ENCODE results near the gene ENDOD1. TPM values are rescaled to one million over a fixed set of nuclear protein-coding genes. Genes with fewer than 3 reads are reported as not detected.

The ENDOD1 gene
- total RNA-seq, 1 donor from 2014 or later: 29.8 TPM

DNA sequence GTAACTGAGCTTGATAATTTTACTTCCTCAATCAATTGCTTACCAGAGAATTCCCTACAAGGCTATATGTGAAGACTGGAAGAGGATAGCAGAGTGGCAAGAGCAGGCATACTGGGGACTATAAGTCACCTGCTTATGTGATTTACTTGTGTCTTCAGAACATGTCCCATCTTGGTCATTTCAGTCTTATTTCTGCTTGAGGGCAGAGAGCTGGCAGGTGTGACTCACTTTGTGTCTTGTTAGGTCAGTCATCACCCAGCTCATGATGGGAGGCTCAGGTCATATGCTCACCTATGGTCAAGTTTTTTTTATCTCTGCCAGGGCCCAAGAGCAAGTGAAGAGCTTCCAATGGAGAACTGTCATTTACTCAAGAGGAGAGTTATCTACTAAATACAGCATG is 16.7 kb upstream of the ENDOD1 start:
- TF ChIP-seq EZH2 (IDR thresholded peaks at IDR 0.05; ENCODE audit: insufficient read depth, low read length): no peak
- TF ChIP-seq, protein P1, sequence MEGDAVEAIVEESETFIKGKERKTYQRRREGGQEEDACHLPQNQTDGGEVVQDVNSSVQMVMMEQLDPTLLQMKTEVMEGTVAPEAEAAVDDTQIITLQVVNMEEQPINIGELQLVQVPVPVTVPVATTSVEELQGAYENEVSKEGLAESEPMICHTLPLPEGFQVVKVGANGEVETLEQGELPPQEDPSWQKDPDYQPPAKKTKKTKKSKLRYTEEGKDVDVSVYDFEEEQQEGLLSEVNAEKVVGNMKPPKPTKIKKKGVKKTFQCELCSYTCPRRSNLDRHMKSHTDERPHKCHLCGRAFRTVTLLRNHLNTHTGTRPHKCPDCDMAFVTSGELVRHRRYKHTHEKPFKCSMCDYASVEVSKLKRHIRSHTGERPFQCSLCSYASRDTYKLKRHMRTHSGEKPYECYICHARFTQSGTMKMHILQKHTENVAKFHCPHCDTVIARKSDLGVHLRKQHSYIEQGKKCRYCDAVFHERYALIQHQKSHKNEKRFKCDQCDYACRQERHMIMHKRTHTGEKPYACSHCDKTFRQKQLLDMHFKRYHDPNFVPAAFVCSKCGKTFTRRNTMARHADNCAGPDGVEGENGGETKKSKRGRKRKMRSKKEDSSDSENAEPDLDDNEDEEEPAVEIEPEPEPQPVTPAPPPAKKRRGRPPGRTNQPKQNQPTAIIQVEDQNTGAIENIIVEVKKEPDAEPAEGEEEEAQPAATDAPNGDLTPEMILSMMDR (IDR thresholded peaks at IDR 0.05; ENCODE audit: insufficient read depth, low read depth, low read length): no peak
- Histone ChIP-seq H3K9me3 (ENCODE audit: insufficient read depth, low read depth, low read length) (no peaks in the 10 kb centered on the region), H3K27me3 (ENCODE audit: insufficient read depth, low read length) (no peaks in the 10 kb centered on the region), H3K4me1 (ENCODE audit: insufficient read depth, low read length) (peaks cover 13% of the 10 kb centered on the region), H2AFZ (ENCODE audit: low read depth, low read length) (no peak overlapping the region), H3K4me2 (ENCODE audit: low read length) (no peak overlapping the region), H3K9ac (ENCODE audit: low read length) (no peak overlapping the region), H4K20me1 (ENCODE audit: insufficient read depth, low read length) (peaks cover 11% of the 10 kb centered on the region), H3K36me3 (ENCODE audit: insufficient read depth, low read length) (no peaks in the 10 kb centered on the region), H3K4me3 (ENCODE audit: insufficient read depth, low read depth, low read length) (no peak overlapping the region), H3K27ac (ENCODE audit: low read depth, low read length) (no peak overlapping the region), H3K79me2 (ENCODE audit: insufficient read depth, low read length) (peaks cover 27% of the 10 kb centered on the region)
- FAIRE-seq (no peak), DNase-seq (ENCODE audit: low read depth) (no peak)
- Mint-ChIP-seq H3K36me3 (ENCODE audit: low read depth, unreplicated experiment) (peaks cover 3% of the 10 kb centered on the region), H3K27me3 (ENCODE audit: low read depth, unreplicated experiment) (no peaks in the 10 kb centered on the region), H3K27ac (ENCODE audit: unreplicated experiment) (no peak overlapping the region), H3K9me3 (ENCODE audit: unreplicated experiment) (no peaks in the 10 kb centered on the region), H3K4me1 (ENCODE audit: low read depth, unreplicated experiment) (peaks cover 20% of the 10 kb centered on the region), H3K4me3 (ENCODE audit: unreplicated experiment) (no peak overlapping the region)

DNA sequence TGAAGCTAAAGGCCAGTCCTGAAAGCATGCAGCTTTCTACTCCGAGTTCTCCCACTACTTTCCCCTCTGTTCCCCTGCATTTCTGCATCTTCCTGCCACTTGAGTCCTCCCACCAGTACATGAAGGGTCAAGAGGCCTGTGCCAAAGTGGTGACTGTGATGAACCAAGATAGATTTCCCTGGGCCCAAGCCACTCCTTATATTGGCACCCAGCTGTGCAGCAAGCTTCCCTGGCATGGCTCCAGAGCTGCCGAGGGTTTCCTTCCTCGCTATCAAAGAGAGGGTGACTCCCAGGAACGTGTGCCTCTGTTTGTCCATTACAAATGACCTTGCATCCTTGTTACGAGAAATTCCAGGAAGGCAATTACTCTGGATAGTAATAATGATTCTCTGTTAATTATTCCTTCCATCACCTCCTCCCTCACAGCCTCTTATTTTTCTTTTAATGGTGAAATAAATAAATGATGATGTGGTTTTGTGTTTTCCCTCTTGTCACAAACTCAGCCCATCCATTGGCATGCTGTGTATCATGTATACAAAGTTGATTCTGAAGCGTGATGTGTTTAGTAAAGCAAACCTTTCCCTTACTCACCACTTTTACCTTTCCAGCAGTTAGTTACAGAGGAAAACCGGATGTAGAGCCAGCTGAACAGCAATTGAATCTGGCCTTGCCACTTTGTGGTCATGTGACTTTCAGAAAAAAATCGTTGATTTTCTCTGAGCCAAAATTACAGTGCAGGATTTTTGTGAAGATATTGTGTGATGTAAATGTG is 14.7 kb upstream of the ENDOD1 start:
- H3K4me3 Mint-ChIP-seq (ENCODE audit: unreplicated experiment): no peak overlapping the region
- DNase-seq (ENCODE audit: low read depth) (no peak), FAIRE-seq (no peak)

More for the DNA sequence above, 14.7 kb upstream of the ENDOD1 start:
- peaks cover 20% of the 10 kb centered on the region for H3K4me1 Mint-ChIP-seq (ENCODE audit: low read depth, unreplicated experiment)
- no peaks in the 10 kb centered on the region for H3K9me3 Mint-ChIP-seq (ENCODE audit: unreplicated experiment)
- TF ChIP-seq, protein P1 (IDR thresholded peaks at IDR 0.05; ENCODE audit: insufficient read depth, low read depth, low read length): no peak
- TF ChIP-seq EZH2 (IDR thresholded peaks at IDR 0.05; ENCODE audit: insufficient read depth, low read length): no peak
- Histone ChIP-seq H3K27me3 (ENCODE audit: insufficient read depth, low read length) (no peaks in the 10 kb centered on the region), H4K20me1 (ENCODE audit: insufficient read depth, low read length) (peaks cover 7% of the 10 kb centered on the region), H2AFZ (ENCODE audit: low read depth, low read length) (peak overlapping the region; percentile 14), H3K27ac (ENCODE audit: low read depth, low read length) (no peak overlapping the region), H3K4me3 (ENCODE audit: insufficient read depth, low read depth, low read length) (no peak overlapping the region), H3K4me1 (ENCODE audit: insufficient read depth, low read length) (peaks cover 8% of the 10 kb centered on the region), H3K36me3 (ENCODE audit: insufficient read depth, low read length) (no peaks in the 10 kb centered on the region), H3K79me2 (ENCODE audit: insufficient read depth, low read length) (peaks cover 8% of the 10 kb centered on the region), H3K9ac (ENCODE audit: low read length) (no peak overlapping the region), H3K4me2 (ENCODE audit: low read length) (no peak overlapping the region), H3K9me3 (ENCODE audit: insufficient read depth, low read depth, low read length) (no peaks in the 10 kb centered on the region)
- H3K27me3 Mint-ChIP-seq (ENCODE audit: low read depth, unreplicated experiment): no peaks in the 10 kb centered on the region
- peaks cover 3% of the 10 kb centered on the region for H3K36me3 Mint-ChIP-seq (ENCODE audit: low read depth, unreplicated experiment)
- H3K27ac Mint-ChIP-seq (ENCODE audit: unreplicated experiment): no peak overlapping the region

Measured in astrocyte (in vitro differentiated cells and primary cell).